Measurements from ENCODE around the gene SRRD. TPM values are rescaled to one million over a fixed set of nuclear protein-coding genes. Genes with fewer than 3 reads are reported as not detected.

Gene SRRD
- total RNA-seq, 4 donors from 2014 or later: 5.8 to 18.3 (median 14.5) TPM

- no peak for TF ChIP-seq CTCF (IDR thresholded peaks at IDR 0.05; ENCODE audit: low read depth)
These were observed 3.7 kb upstream of the SRRD start for GRCh38 chr22:26479792-26480610.

GRCh38 chr22:26480611-26480932 is 3.1 kb upstream of the SRRD start:
- TF ChIP-seq CTCF (IDR thresholded peaks at IDR 0.05; ENCODE audit: low read depth): no peak

DNA sequence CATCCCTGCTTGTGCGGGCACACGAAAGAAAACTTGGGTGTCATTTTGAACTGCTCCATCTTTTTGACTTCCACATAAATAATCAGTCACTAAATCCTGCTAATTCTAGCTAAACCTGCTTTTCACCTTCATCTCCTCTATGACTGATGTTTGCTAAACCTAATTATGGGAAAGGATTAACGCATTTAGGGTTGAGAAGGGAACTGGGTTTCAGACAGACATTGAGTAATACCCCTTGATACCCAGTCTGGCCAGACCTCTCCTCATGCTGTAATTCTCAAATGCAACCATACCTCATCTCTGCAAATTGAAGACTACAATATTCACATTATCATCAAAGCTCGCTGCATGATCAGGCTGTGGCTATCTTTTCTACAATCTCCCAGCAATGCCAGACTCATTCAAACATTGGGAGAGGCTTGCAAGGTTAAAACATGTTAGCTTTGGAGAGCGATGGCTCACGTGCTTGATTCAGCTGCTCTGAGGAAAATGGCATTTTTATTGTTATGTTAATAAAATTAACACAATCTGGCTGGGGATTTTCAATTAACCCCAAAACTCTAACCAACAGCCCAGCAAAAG is 2.5 kb upstream of the SRRD start:
- TF ChIP-seq CTCF (IDR thresholded peaks at IDR 0.05; ENCODE audit: low read depth): no peak

GRCh38 chr22:26481694-26482093 is 2.0 kb upstream of the SRRD start:
- TF ChIP-seq CTCF (IDR thresholded peaks at IDR 0.05; ENCODE audit: low read depth): no peak

- TF ChIP-seq CTCF (IDR thresholded peaks at IDR 0.05; ENCODE audit: low read depth): no peak
These were observed 1.5 kb upstream of the SRRD start for GRCh38 chr22:26482161-26482560.

GRCh38 chr22:26483043-26483438 is 636 bp upstream of the SRRD start:
- TF ChIP-seq CTCF (IDR thresholded peaks at IDR 0.05; ENCODE audit: low read depth): no peak

DNA sequence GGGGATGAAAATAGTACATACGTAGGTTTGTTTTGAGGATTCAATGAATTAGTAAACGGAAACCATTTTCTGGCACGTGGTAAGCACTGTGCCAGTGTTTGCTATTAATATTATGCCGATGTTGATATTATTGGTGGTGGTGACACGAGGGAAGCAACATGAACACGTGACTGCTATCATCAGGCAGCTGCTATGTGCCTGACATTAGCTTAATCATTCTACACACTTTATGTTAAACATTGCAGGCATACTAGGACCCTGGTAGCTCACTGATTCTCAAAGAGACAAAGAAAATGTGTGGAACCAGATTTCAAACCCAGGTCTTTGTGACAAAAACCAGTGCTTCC is 656 bp downstream of the SRRD start:
- TF ChIP-seq CTCF (IDR thresholded peaks at IDR 0.05; ENCODE audit: low read depth): no peak

Data from subcutaneous adipose tissue (tissue), 4 donors.